PC-9 (cell line): Measurements from ENCODE around the gene PTCSC3.

Experiments
- CTCF ChIP-seq: fragments of 200-600 bp; sonication (generic); conservative IDR thresholded peaks from 2 replicates; pipeline ENCODE4 v1.6.1; 2017; ENCODE audit warnings: mixed run types, antibody characterized with exemption, mild to moderate bottlenecking, moderate library complexity
- EZH2 ChIP-seq: fragments of 200-600 bp; sonication (generic); IDR thresholded peaks from 2 replicates; pipeline ENCODE4 v1.8.0; 2017; ENCODE audit warnings: antibody characterized with exemption, low read depth

- TF ChIP-seq EZH2 (no peak), CTCF (no peak)
Observed at GRCh38 chr14:36129181-36129580, 47.3 kb downstream of the PTCSC3 start.
